Measurements from ENCODE around the gene PPARA. TPM values are rescaled to one million over a fixed set of nuclear protein-coding genes. Genes with fewer than 3 reads are reported as not detected.

Gene PPARA
- total and polyA plus RNA-seq, 2 of the 4 experiments (the other 2 are of a cell fraction), result 3.1 to 7.0 TPM

GRCh38 chr22:46278656-46279645 is 128.6 kb downstream of the PPARA start:
- ATAC-seq (ENCODE audit: low read depth) (no peak), DNase-seq (no peak)
- H3K4ac ChIP-seq (ENCODE audit: low read depth, low read length), result no peak overlapping the region
- H3K36me3 ChIP-seq (ENCODE audit: control insufficient read depth, insufficient read depth, low read length), result peaks cover 77% of the 10 kb centered on the region
- H4K20me1 ChIP-seq (ENCODE audit: insufficient read depth, low read length), result no peaks in the 10 kb centered on the region
- no peaks in the 10 kb centered on the region; a peak in 2 of 4 replicates for H3K79me1 ChIP-seq (ENCODE audit: low read depth in 1 of 2, low read length in 2 of 2)
- no peak overlapping the region for H2BK5ac ChIP-seq (ENCODE audit: low read depth, low read length, poor library complexity, severe bottlenecking)
- dilution Hi-C loops (cut with HindIII; ENCODE audit: low sequenced_read_pairs, unreplicated experiment) (no loop called here), intact Hi-C loops (cut with micrococcal nuclease) (no loop called here), in situ Hi-C loops (cut with MboI; ENCODE audit: low sequenced_read_pairs) (no loop called here)
- H2BK120ac ChIP-seq (ENCODE audit: low read depth, low read length), result no peak overlapping the region
- no peak overlapping the region for H3K18ac ChIP-seq (ENCODE audit: low read depth, low read length)
- no peak overlapping the region for H2BK15ac ChIP-seq (ENCODE audit: low read depth, low read length)
- no peak overlapping the region for H2BK20ac ChIP-seq (ENCODE audit: low read depth, low read length)
- H2AK9ac ChIP-seq (replicated peaks; ENCODE audit: low read depth, low read length, poor library complexity), result no peak overlapping the region
- no peak overlapping the region for H4K91ac ChIP-seq (ENCODE audit: insufficient read depth, low read depth, low read length)
- H4K5ac ChIP-seq (ENCODE audit: low read depth, low read length), result no peak overlapping the region
- H3K23ac ChIP-seq (ENCODE audit: low read depth, low read length), result no peak overlapping the region
- BruUV-seq (replicated peaks), result no TSS peak
- TF ChIP-seq RFX5 (IDR thresholded peaks at IDR 0.05; ENCODE audit: low read depth, low read length) (no peak), BHLHE40 (IDR thresholded peaks at IDR 0.05; ENCODE audit: low read depth, low read length) (no peak), NFE2L2 (IDR thresholded peaks at IDR 0.05; ENCODE audit: low read depth, low read length) (no peak), USF2 (IDR thresholded peaks at IDR 0.05; ENCODE audit: low read depth, low read length) (no peak), CEBPB (IDR thresholded peaks at IDR 0.05; ENCODE audit: low read depth, low read length) (no peak), RAD21 (IDR thresholded peaks at IDR 0.05; ENCODE audit: low read length) (no peak)
- no peak overlapping the region for H2AK5ac ChIP-seq (ENCODE audit: low read depth, low read length)
- no peak overlapping the region for H3K56ac ChIP-seq (ENCODE audit: extremely low read depth, insufficient read depth, low read length)
- POLR2A ChIA-PET (ENCODE audit: unreplicated experiment), result no interaction called here
- H3K9me3 ChIP-seq (ENCODE audit: control insufficient read depth, insufficient read depth, low read length), result no peaks in the 10 kb centered on the region
- H3K4me2 ChIP-seq (ENCODE audit: low read depth, low read length), result no peak overlapping the region
- no peak overlapping the region for H3K4me3 ChIP-seq (ENCODE audit: insufficient read depth, low read depth, low read length)
- 99% methylated on average over 10 of the region's 22 CpGs; no CpG with 5 or more reads in 1 of the 2 experiments for WGBS, 2 experiments (ENCODE audit: extremely low coverage in 2 of 2, insufficient read length in 1 of 2)
- no peak overlapping the region for H3K9ac ChIP-seq (ENCODE audit: low read depth, low read length)
- no peaks in the 10 kb centered on the region for H3K9me1 ChIP-seq (ENCODE audit: insufficient read depth, low read length)
- H3K27ac ChIP-seq (ENCODE audit: insufficient read depth, low read length), result no peak overlapping the region
- H3K14ac ChIP-seq (replicated peaks; ENCODE audit: low read depth, low read length), result no peak overlapping the region
- no peaks in the 10 kb centered on the region for H3K27me3 ChIP-seq (ENCODE audit: control insufficient read depth, insufficient read depth, low read length)
- no peak overlapping the region for H2AFZ ChIP-seq (replicated peaks; ENCODE audit: low read length, poor library complexity)
- H3K4me1 ChIP-seq (ENCODE audit: control insufficient read depth, insufficient read depth, low read length), result no peaks in the 10 kb centered on the region
- CTCF ChIA-PET, result no interaction called here
- H4K8ac ChIP-seq (ENCODE audit: low read depth in 2 of 2, low read length in 2 of 2), result no peak overlapping the region

Data from IMR-90 (cell line).